K562 (cell line): ENCODE measurements around the gene GDF15. TPM values are rescaled to one million over a fixed set of nuclear protein-coding genes. Genes with fewer than 3 reads are reported as not detected.

Experiments
- CHD4 ChIP-seq: fragments of 200-600 bp; sonication (generic); IDR thresholded peaks from 3 replicates; pipeline ENCODE4 v1.6.1; 2012; ENCODE audit warnings: low read depth, mild to moderate bottlenecking, mixed read lengths, low read length, inconsistent platforms; ENCODE audit not compliant: insufficient read depth, insufficient replicate concordance, poor library complexity, severe bottlenecking
- DMBX1 ChIP-seq: fragments of 250-450 bp; sonication (Bioruptor Pico); IDR thresholded peaks from 2 replicates; pipeline ENCODE4 v1.8.0; 2022; ENCODE audit warnings: inconsistent platforms, mild to moderate bottlenecking, moderate library complexity, borderline replicate concordance
- NFE2 ChIP-seq: IDR thresholded peaks from 2 replicates; pipeline ENCODE4 v1.6.1; 2014; ENCODE audit warnings: antibody characterized with exemption, low read depth
- NFE2L1 ChIP-seq: fragments of 450-650 bp; IDR thresholded peaks from 2 replicates; pipeline ENCODE4 v1.6.1; 2016; ENCODE audit warnings: missing genetic modification characterization, low read depth, mild to moderate bottlenecking, missing compliant biosample characterization, moderate library complexity, borderline replicate concordance
- RAD21 ChIP-seq, 2 experiments: fragments of 250-450 bp in 1 of 2; fragments of 450-650 bp in 1 of 2; sonication (Bioruptor Pico) in 1 of 2; formaldehyde crosslinking in 1 of 2; IDR thresholded peaks in 1 of 2; conservative IDR thresholded peaks in 1 of 2; 2 replicates each; pipeline versions ENCODE4 v1.4.0 to v1.8.0; 2020 to 2022; ENCODE audit warnings: mild to moderate bottlenecking in 2 of 2, moderate library complexity in 1 of 2
- RBM39 ChIP-seq: fragments of 200-400 bp; formaldehyde crosslinking; optimal IDR thresholded peaks from 2 replicates; pipeline ENCODE3; 2018; ENCODE audit warnings: low read depth, low read length
- STAT5B ChIP-seq: fragments of 250-450 bp; sonication (Bioruptor Pico); IDR thresholded peaks from 2 replicates; pipeline ENCODE4 v1.8.0; 2021; ENCODE audit warnings: mild to moderate bottlenecking, inconsistent platforms
- ZNF561 ChIP-seq: fragments of 450-650 bp; formaldehyde crosslinking; conservative IDR thresholded peaks from 2 replicates; pipeline ENCODE4 v1.4.0; 2020; ENCODE audit warnings: mild to moderate bottlenecking, moderate library complexity
- ZNF785 ChIP-seq: fragments of 250-450 bp; sonication (Bioruptor Pico); IDR thresholded peaks from 2 replicates; pipeline ENCODE4 v1.4.0; 2020; ENCODE audit warnings: mild to moderate bottlenecking
- polyA plus RNA-seq, 8 experiments: library from polyadenylated mRNA; depleted of rRNA in 4 of 8; stranded (reverse) in 5 of 8; unstranded in 3 of 8; fragments of >200 nt; fragmentation: Nextera tagmentation in 2 of 8; fragmentation: Illumina TruSeq in 1 of 8; extraction: Ambion mirVana in 2 of 8; extraction: Trizol in 1 of 8; gene quantifications; 2 replicates each; pipeline versions ENCODE4 v1.2.1 to v1.2.3, GENCODE V29; 2011 to 2014; ENCODE audit warnings: inconsistent platforms in 1 of 8, missing spikeins in 1 of 8
- total RNA-seq, 7 experiments: library from RNA; depleted of rRNA in 6 of 7; stranded (reverse); fragments of >200 nt in 6 of 7; fragmentation: Illumina TruSeq in 2 of 7; extraction: Trizol in 2 of 7; gene quantifications; 2 replicates each; pipeline versions ENCODE4 v1.2.1 to v1.2.3, GENCODE V29; 2011 to 2021; ENCODE audit warnings: low replicate concordance in 1 of 7
- TF ChIP-seq, protein P1 (sequence below): sonication (generic); formaldehyde crosslinking; IDR thresholded peaks from 2 replicates; pipeline ENCODE4 v1.8.0; 2023; ENCODE audit warnings: missing genetic modification reagents, mild to moderate bottlenecking, borderline replicate concordance
- TF ChIP-seq, protein P2 (sequence below), 2 experiments: fragments of 450-650 bp; IDR thresholded peaks; 2 replicates each; pipeline ENCODE4 v1.6.1; 2016; ENCODE audit warnings: mild to moderate bottlenecking in 2 of 2, borderline replicate concordance in 1 of 2, low read depth in 1 of 2, moderate library complexity in 1 of 2

GDF15 gene
- total and polyA plus RNA-seq, 9 of the 15 experiments (the other 6 are each of a cell fraction or from before 2014, with no cell fraction given), result 2.3 to 82.4 (median 12.5) TPM

DNA sequence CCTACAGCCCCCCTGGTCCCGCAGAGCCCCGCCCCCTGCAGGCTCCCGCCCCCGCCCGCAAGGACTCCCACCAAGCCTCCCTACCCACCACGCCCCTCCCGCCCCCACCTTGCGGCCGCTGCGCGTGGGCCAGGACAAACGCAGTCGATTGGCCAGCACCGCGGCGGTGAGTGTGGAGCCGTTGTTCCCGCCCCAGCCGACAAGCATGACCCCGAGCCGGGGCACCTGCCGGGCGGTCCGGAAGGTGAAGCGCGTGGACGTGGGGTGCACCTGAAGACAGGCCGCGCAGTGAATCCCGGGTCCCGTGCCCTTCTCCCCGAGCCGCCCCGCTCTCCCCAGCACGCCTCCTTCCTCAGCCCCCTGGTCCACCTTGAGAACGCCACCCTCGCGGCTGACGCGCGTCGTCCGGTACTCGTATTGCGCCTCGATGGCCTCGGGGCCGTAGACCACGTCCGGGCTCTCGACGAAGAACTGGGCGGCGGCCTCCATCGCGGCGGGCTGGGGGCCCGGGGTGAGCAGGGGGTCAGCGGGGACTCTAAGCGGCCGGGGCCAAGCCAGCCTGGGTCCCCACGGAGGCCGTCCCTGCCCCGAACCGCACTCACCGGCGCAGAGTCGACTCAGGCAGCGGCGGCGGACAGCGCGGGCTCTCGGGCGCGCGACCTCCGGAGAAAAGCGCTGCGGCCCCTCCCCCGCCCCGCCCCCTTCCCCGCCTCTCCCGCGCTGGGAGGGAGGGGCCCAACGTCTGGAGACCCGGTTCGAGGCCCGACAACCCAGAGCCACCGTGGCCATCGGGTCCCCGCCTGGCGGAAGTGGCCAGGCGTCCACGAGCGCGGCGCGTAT lies 51.8 kb downstream of the GDF15 start, which contains the start of gene ISYNA1 (continued):
- TF ChIP-seq, protein P1, sequence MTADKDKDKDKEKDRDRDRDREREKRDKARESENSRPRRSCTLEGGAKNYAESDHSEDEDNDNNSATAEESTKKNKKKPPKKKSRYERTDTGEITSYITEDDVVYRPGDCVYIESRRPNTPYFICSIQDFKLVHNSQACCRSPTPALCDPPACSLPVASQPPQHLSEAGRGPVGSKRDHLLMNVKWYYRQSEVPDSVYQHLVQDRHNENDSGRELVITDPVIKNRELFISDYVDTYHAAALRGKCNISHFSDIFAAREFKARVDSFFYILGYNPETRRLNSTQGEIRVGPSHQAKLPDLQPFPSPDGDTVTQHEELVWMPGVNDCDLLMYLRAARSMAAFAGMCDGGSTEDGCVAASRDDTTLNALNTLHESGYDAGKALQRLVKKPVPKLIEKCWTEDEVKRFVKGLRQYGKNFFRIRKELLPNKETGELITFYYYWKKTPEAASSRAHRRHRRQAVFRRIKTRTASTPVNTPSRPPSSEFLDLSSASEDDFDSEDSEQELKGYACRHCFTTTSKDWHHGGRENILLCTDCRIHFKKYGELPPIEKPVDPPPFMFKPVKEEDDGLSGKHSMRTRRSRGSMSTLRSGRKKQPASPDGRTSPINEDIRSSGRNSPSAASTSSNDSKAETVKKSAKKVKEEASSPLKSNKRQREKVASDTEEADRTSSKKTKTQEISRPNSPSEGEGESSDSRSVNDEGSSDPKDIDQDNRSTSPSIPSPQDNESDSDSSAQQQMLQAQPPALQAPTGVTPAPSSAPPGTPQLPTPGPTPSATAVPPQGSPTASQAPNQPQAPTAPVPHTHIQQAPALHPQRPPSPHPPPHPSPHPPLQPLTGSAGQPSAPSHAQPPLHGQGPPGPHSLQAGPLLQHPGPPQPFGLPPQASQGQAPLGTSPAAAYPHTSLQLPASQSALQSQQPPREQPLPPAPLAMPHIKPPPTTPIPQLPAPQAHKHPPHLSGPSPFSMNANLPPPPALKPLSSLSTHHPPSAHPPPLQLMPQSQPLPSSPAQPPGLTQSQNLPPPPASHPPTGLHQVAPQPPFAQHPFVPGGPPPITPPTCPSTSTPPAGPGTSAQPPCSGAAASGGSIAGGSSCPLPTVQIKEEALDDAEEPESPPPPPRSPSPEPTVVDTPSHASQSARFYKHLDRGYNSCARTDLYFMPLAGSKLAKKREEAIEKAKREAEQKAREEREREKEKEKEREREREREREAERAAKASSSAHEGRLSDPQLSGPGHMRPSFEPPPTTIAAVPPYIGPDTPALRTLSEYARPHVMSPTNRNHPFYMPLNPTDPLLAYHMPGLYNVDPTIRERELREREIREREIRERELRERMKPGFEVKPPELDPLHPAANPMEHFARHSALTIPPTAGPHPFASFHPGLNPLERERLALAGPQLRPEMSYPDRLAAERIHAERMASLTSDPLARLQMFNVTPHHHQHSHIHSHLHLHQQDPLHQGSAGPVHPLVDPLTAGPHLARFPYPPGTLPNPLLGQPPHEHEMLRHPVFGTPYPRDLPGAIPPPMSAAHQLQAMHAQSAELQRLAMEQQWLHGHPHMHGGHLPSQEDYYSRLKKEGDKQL (CRISPR knock-in tag), result no peak
- TF ChIP-seq CHD4 (no peak), ZNF561 (no peak), ZNF785 (no peak), DMBX1 (CRISPR knock-in tag) (no peak), RBM39 (no peak), STAT5B (CRISPR knock-in tag) (no peak), NFE2 (no peak), RAD21 (CRISPR knock-in tag; conservative IDR thresholded peaks at IDR 0.05 in 1 of 2, IDR thresholded peaks at IDR 0.05 in 1 of 2) (no peak), NFE2L1 (tag) (no peak)
- TF ChIP-seq, protein P2, sequence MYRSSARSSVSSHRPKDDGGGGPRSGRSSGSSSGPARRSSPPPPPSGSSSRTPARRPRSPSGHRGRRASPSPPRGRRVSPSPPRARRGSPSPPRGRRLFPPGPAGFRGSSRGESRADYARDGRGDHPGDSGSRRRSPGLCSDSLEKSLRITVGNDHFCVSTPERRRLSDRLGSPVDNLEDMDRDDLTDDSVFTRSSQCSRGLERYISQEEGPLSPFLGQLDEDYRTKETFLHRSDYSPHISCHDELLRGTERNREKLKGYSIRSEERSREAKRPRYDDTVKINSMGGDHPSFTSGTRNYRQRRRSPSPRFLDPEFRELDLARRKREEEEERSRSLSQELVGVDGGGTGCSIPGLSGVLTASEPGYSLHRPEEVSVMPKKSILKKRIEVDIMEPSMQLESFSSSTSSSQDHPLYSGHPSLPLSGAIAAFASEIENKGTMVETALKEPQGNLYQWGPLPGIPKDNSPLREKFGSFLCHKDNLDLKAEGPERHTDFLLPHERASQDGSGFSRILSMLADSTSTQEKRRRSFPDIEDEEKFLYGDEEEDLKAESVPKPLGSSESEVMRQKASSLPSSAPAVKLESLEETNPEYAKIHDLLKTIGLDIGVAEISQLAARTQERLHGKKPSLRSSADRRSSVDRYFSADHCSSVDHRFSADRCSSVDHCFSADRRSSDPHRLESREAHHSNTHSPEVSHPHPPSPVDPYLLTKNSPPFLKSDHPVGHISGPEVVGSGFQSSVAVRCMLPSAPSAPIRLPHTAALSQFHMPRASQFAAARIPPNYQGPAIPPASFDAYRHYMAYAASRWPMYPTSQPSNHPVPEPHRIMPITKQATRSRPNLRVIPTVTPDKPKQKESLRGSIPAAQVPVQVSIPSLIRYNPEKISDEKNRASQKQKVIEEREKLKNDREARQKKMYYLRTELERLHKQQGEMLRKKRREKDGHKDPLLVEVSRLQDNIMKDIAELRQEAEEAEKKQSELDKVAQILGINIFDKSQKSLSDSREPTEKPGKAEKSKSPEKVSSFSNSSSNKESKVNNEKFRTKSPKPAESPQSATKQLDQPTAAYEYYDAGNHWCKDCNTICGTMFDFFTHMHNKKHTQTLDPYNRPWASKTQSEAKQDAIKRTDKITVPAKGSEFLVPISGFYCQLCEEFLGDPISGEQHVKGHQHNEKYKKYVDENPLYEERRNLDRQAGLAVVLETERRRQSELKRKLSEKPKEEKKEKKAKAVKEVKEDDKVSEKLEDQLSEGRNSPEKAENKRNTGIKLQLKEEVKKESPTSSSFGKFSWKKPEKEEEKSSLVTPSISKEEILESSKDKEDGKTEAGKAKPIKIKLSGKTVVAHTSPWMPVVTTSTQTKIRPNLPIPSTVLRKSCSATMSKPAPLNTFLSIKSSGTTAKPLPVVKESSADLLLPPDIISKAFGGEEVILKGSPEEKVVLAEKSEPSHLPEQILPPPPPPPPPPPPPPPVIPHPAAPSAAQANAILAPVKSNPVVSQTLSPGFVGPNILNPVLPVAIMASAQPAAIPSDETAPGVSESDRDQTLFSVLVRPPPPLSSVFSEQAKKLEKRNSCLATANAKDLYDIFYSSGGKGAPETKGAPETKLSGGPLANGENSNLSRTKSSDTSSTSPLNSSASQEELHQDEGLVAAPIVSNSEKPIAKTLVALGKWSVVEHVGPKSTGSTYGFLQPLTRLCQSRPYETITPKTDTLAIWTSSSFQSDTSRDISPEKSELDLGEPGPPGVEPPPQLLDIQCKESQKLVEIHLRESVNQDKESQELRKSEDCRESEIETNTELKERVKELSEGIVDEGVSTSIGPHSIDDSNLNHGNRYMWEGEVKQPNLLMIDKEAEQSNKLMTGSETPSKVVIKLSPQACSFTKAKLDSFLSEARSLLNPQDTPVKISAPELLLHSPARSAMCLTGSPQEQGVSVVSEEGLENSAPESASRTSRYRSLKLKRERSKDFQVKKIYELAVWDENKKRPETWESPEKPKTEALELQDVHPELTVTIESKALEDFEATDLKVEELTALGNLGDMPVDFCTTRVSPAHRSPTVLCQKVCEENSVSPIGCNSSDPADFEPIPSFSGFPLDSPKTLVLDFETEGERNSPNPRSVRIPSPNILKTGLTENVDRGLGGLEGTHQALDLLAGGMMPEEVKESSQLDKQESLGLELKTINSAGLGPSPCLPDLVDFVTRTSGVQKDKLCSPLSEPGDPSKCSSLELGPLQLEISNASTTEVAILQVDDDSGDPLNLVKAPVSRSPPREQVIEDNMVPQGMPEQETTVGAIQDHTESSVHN (IDR thresholded peaks at IDR 0.05; ENCODE audit: borderline replicate concordance in 1 of 2, low read depth in 1 of 2), result no peak
